GM06990 (cell line): Measurements from ENCODE around the gene NCLN.

Source experiments
- DNase-seq: peaks from one replicate; pipeline ENCODE4 v3.0.0-alpha.2; 2011; ENCODE audit not compliant: insufficient read length; ENCODE audit errors: extremely low read depth
- H3K27me3 ChIP-seq: replicated peaks from 2 replicates; pipeline ENCODE4 v1.6.0; 2011; ENCODE audit warnings: low read length; ENCODE audit not compliant: control insufficient read depth, insufficient read depth
- H3K36me3 ChIP-seq: 2 replicates; pipeline ENCODE4 v1.5.1; 2011; ENCODE audit warnings: low read length; ENCODE audit not compliant: control insufficient read depth, insufficient read depth
- H3K4me3 ChIP-seq: replicated peaks from 2 replicates; pipeline ENCODE4 v1.5.1; 2011; ENCODE audit warnings: low read depth, mild to moderate bottlenecking, control low read depth, low read length
- CTCF ChIP-seq: IDR thresholded peaks from 2 replicates; pipeline ENCODE4 v1.5.1; 2011; ENCODE audit warnings: low read length, control low read depth, mild to moderate bottlenecking, inconsistent platforms; ENCODE audit not compliant: insufficient read depth, poor library complexity, severe bottlenecking

NCLN gene, protein sequence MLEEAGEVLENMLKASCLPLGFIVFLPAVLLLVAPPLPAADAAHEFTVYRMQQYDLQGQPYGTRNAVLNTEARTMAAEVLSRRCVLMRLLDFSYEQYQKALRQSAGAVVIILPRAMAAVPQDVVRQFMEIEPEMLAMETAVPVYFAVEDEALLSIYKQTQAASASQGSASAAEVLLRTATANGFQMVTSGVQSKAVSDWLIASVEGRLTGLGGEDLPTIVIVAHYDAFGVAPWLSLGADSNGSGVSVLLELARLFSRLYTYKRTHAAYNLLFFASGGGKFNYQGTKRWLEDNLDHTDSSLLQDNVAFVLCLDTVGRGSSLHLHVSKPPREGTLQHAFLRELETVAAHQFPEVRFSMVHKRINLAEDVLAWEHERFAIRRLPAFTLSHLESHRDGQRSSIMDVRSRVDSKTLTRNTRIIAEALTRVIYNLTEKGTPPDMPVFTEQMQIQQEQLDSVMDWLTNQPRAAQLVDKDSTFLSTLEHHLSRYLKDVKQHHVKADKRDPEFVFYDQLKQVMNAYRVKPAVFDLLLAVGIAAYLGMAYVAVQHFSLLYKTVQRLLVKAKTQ

GRCh38 chr19:3185461-3186159 is at the start of gene NCLN:
TSS of gene NCLN (plus strand) at chr19:3185930. CDS start at chr19:3186031, 101 bp downstream.
- Histone ChIP-seq H3K27me3 (no peaks in the 10 kb centered on the region), H3K4me3 (peak within 1 kb of the TSS; percentile 89), H3K36me3 (peaks cover 8% of the 10 kb centered on the region)
- no peak for TF ChIP-seq CTCF
- peak; percentile 96 for DNase-seq

DNA sequence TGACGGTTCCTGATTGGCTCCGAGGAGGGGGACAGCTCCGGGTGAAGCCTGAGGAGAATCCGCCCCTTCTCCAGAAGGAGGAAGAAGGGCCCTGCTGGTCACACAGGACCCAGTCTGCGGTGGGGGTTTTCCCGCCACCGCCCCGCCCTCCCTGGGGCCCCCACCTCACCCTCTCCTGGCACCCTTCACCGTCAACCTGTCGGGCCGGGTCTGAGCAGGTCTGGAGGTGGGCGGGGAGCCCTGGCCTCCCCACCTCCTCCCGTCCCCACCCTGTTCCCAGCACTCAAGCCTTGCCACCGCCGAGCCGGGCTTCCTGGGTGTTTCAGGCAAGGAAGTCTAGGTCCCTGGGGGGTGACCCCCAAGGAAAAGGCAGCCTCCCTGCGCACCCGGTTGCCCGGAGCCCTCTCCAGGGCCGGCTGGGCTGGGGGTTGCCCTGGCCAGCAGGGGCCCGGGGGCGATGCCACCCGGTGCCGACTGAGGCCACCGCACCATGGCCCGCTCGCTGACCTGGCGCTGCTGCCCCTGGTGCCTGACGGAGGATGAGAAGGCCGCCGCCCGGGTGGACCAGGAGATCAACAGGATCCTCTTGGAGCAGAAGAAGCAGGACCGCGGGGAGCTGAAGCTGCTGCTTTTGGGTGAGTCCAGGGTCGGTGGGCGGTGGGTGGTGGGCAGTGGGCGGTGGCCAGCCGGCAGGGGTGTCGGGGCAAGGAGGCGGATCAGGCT is 49.6 kb upstream of the NCLN start, which contains the start of gene GNA15:
Gene GNA15, plus strand, starts transcription at position 73 of the 723 bp plus-strand sequence. Its CDS starts 418 bp downstream, at position 491.
- TF ChIP-seq CTCF, result no peak

DNA sequence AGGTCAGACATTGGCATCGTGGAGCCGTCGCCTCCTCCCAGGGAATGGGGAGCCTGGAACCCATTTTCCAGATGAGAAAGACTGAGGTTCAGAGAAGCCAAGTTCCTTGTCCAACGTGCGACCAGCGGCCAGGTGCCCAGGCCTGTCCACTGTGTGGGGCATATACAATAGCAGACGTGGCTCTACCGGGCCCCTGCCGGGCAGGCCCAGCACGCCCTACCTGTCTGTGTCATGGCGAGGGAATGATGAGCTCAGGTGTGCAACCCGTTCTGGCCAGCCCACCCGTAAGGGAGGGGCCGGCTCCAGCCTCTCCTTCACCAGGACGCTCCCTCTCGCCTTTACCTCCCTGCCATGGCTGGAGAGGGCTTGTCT is 49.1 kb upstream of the NCLN start:
- Histone ChIP-seq H3K4me3 (peak overlapping the region; percentile 72), H3K36me3 (no peaks in the 10 kb centered on the region), H3K27me3 (no peaks in the 10 kb centered on the region)
- no peak for DNase-seq
- no peak for TF ChIP-seq CTCF

More for the DNA sequence above, 49.6 kb upstream of the NCLN start, which contains the start of gene GNA15:
- Histone ChIP-seq H3K27me3 (no peaks in the 10 kb centered on the region), H3K36me3 (no peaks in the 10 kb centered on the region), H3K4me3 (peak within 1 kb of the TSS; percentile 72)
- peak; percentile 69 for DNase-seq

DNA sequence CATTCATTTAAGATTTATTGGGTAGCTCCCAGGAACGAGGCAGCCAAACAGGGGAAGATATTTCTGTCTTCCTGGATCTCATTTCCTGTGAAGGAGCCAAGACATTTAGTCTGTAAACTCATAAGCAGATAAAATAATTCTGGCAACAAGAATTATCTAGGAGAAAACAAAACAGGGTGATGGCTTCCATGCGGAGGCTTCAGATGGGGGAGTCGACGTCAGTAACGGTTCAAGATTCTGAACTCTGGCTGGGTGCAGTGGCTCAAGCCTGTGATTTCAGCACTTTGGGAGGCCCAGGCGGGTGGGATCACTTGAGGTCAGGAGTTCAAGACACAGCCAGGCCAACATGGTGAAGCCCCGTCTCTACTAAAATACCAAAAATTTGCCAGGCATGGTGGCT is 48.6 kb upstream of the NCLN start:
- H3K27me3 ChIP-seq, result no peaks in the 10 kb centered on the region
- no peak for DNase-seq

More for the DNA sequence above, 48.6 kb upstream of the NCLN start:
- peak overlapping the region; percentile 72 for H3K4me3 ChIP-seq
- H3K36me3 ChIP-seq, result no peaks in the 10 kb centered on the region
- no peak for TF ChIP-seq CTCF
